CD14-positive monocyte (primary cell): Measurements from ENCODE around the gene IKBKG. TPM values are rescaled to one million over a fixed set of nuclear protein-coding genes. Genes with fewer than 3 reads are reported as not detected.

Experiments
- DNase-seq, 3 donors: peaks; one replicate each; pipeline ENCODE4 v3.0.0-alpha.2; 2011 to 2022
- H2AFZ ChIP-seq: 2 replicates; pipeline ENCODE4 v1.6.0; 2012; ENCODE audit warnings: mild to moderate bottlenecking, low read depth, low read length, inconsistent platforms; ENCODE audit not compliant: insufficient read depth, poor library complexity, severe bottlenecking
- H3K27ac ChIP-seq, 2 donors: 1 replicate in 1 of 2; 2 replicates in 1 of 2; pipeline ENCODE4 v1.5.1; 2012 to 2013; ENCODE audit warnings: low read length in 2 of 2, control low read depth in 1 of 2, inconsistent platforms in 1 of 2, low read depth in 1 of 2, mild to moderate bottlenecking in 1 of 2
- H3K27me3 ChIP-seq, 2 donors: one replicate each; pipeline versions ENCODE4 v1.6.0 to v1.6.1; 2011 to 2013; ENCODE audit warnings: low read length in 2 of 2; ENCODE audit not compliant: control insufficient read depth in 2 of 2, insufficient read depth in 2 of 2
- H3K36me3 ChIP-seq, 2 donors: replicated peaks in 1 of 2; 1 replicate in 1 of 2; 2 replicates in 1 of 2; pipeline versions ENCODE4 v1.5.1 to v1.6.1; 2012 to 2013; ENCODE audit warnings: low read length in 2 of 2, control low read depth in 1 of 2, inconsistent platforms in 1 of 2, mild to moderate bottlenecking in 1 of 2; ENCODE audit not compliant: insufficient read depth in 2 of 2, control insufficient read depth in 1 of 2
- H3K4me1 ChIP-seq, 2 donors: 1 replicate in 1 of 2; 2 replicates in 1 of 2; pipeline versions ENCODE4 v1.5.1 to v1.6.1; 2012 to 2013; ENCODE audit warnings: low read length in 2 of 2, control low read depth in 1 of 2, inconsistent platforms in 1 of 2, mild to moderate bottlenecking in 1 of 2, moderate library complexity in 1 of 2; ENCODE audit not compliant: insufficient read depth in 2 of 2, control insufficient read depth in 1 of 2
- H3K4me2 ChIP-seq: replicated peaks from 2 replicates; pipeline ENCODE3; 2012; ENCODE audit warnings: low read length, moderate library complexity, mild to moderate bottlenecking; ENCODE audit not compliant: poor library complexity, severe bottlenecking; ENCODE audit errors: extremely low read depth
- H3K4me3 ChIP-seq, 3 experiments: fragments of 200-600 bp in 1 of 3; sonication (generic) in 1 of 3; replicated peaks in 1 of 3; 1 replicate in 2 of 3; 2 replicates in 1 of 3; pipeline ENCODE4 v1.5.1; 2011 to 2013; ENCODE audit warnings: low read length in 3 of 3, mild to moderate bottlenecking in 3 of 3, control low read depth in 2 of 3, low read depth in 2 of 3, inconsistent platforms in 1 of 3, moderate library complexity in 1 of 3
- H3K79me2 ChIP-seq: 2 replicates; pipeline ENCODE4 v1.6.0; 2012; ENCODE audit warnings: mild to moderate bottlenecking, control low read depth, inconsistent platforms, low read length, moderate library complexity; ENCODE audit not compliant: insufficient read depth
- H3K9ac ChIP-seq: 2 replicates; pipeline ENCODE4 v1.6.0; 2017; ENCODE audit warnings: low read length, mild to moderate bottlenecking; ENCODE audit not compliant: insufficient read depth, poor library complexity, severe bottlenecking
- H3K9me3 ChIP-seq, 2 donors: replicated peaks in 1 of 2; 1 replicate in 1 of 2; 2 replicates in 1 of 2; pipeline versions ENCODE4 v1.5.1 to v1.6.1; 2012 to 2013; ENCODE audit warnings: low read length in 2 of 2, control low read depth in 1 of 2; ENCODE audit not compliant: control insufficient read depth in 1 of 2, insufficient read depth in 1 of 2
- H4K20me1 ChIP-seq: 2 replicates; pipeline ENCODE4 v1.6.0; 2012; ENCODE audit warnings: mild to moderate bottlenecking, low read length, control low read depth, moderate library complexity; ENCODE audit not compliant: insufficient read depth
- H3K27ac Mint-ChIP-seq, 7 donors: one replicate each; pipeline ENCODE4 v1.8.0; 2020; ENCODE audit warnings: mild to moderate bottlenecking in 7 of 7, mixed read lengths in 7 of 7, moderate library complexity in 6 of 7, inconsistent platforms in 2 of 7
- H3K27me3 Mint-ChIP-seq, 3 donors: one replicate each; pipeline ENCODE4 v1.8.0; 2021 to 2022; ENCODE audit warnings: low read depth in 3 of 3, mild to moderate bottlenecking in 3 of 3, mixed read lengths in 3 of 3, moderate library complexity in 3 of 3, inconsistent platforms in 1 of 3
- H3K36me3 Mint-ChIP-seq, 2 donors: one replicate each; pipeline ENCODE4 v1.8.0; 2020; ENCODE audit warnings: mixed read lengths in 2 of 2, inconsistent platforms in 1 of 2, mild to moderate bottlenecking in 1 of 2
- H3K4me1 Mint-ChIP-seq: one replicate; pipeline ENCODE4 v1.8.0; 2020; ENCODE audit warnings: mild to moderate bottlenecking, mixed read lengths
- H3K4me3 Mint-ChIP-seq, 2 donors: one replicate each; pipeline ENCODE4 v1.8.0; 2020; ENCODE audit warnings: mild to moderate bottlenecking in 2 of 2, mixed read lengths in 2 of 2, moderate library complexity in 1 of 2
- H3K9me3 Mint-ChIP-seq, 7 donors: one replicate each; pipeline ENCODE4 v1.8.0; 2020 to 2022; ENCODE audit warnings: mixed read lengths in 7 of 7, mild to moderate bottlenecking in 6 of 7, moderate library complexity in 6 of 7, inconsistent platforms in 2 of 7
- WGBS: methylation state at CpG from one replicate; pipeline ENCODE4 v1.1.5; 2013; ENCODE audit warnings: missing lambda C conversion rate; ENCODE audit not compliant: insufficient coverage; 5-methylcytosine and 5-hydroxymethylcytosine counted together
- intact Hi-C, 2 donors: fragments of 100-400 bp; cut with micrococcal nuclease; formaldehyde crosslinking; loops; one replicate each; pipeline versions ENCODE4 v1.15.0 to v1.15.1; 2023
- polyA plus RNA-seq, 3 donors: library from polyadenylated mRNA; depleted of rRNA in 1 of 3; unstranded in 2 of 3; stranded (reverse) in 1 of 3; fragments of 300-500 nt in 2 of 3; fragments of >200 nt in 1 of 3; fragmentation: Illumina TruSeq in 2 of 3; gene quantifications; 1 replicate in 2 of 3; 2 replicates in 1 of 3; pipeline ENCODE4 v1.2.3, GENCODE V29; 2012 to 2021
- TF ChIP-seq, protein P1 (sequence below): fragments of 200-600 bp; IDR thresholded peaks from one replicate; pipeline ENCODE4 v1.8.0; 2022; ENCODE audit warnings: antibody characterized with exemption, mild to moderate bottlenecking

The IKBKG gene
- polyA plus RNA-seq, 3 donors = 31.3 to 60.8 (median 33.7) TPM

DNA sequence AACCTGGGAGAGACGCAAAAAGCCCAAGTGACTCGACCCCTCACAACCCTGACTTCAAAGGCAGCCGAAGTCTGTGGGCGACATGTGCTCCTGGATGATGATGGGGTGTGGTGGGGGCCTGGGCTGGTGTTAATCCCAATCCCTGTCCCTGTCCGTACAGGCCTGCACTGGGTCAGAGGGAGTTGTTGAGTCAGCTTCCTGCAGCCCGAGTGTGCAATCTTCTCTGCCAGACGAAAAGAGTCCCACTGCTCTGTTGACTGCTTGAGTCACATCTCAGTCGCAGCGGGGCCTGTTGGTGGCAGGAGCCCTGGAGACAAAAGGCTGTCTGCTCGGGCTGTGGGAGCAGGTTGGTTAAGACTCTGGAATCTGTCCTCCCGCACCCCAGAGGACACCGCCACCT is 41.7 kb upstream of the IKBKG start:
- Histone ChIP-seq H3K9ac (no peak overlapping the region), H3K79me2 (no peaks in the 10 kb centered on the region), H3K27ac (no peak overlapping the region), H3K4me3 (no peak overlapping the region), H3K36me3 (peaks cover 11 to 35% of the 10 kb centered on the region in 2 donors), H3K4me1 (no peaks in the 10 kb centered on the region), H3K4me2 (no peak overlapping the region), H2AFZ (no peak overlapping the region), H3K27me3 (no peaks in the 10 kb centered on the region), H3K9me3 (no peaks in the 10 kb centered on the region), H4K20me1 (no peaks in the 10 kb centered on the region)
- peaks cover 37 to 46% of the 10 kb centered on the region in 2 donors for H3K36me3 Mint-ChIP-seq
- H3K9me3 Mint-ChIP-seq = peaks cover 0 to 14% (median 6%) of the 10 kb centered on the region in 7 donors
- TF ChIP-seq, protein P1, sequence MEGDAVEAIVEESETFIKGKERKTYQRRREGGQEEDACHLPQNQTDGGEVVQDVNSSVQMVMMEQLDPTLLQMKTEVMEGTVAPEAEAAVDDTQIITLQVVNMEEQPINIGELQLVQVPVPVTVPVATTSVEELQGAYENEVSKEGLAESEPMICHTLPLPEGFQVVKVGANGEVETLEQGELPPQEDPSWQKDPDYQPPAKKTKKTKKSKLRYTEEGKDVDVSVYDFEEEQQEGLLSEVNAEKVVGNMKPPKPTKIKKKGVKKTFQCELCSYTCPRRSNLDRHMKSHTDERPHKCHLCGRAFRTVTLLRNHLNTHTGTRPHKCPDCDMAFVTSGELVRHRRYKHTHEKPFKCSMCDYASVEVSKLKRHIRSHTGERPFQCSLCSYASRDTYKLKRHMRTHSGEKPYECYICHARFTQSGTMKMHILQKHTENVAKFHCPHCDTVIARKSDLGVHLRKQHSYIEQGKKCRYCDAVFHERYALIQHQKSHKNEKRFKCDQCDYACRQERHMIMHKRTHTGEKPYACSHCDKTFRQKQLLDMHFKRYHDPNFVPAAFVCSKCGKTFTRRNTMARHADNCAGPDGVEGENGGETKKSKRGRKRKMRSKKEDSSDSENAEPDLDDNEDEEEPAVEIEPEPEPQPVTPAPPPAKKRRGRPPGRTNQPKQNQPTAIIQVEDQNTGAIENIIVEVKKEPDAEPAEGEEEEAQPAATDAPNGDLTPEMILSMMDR = no peak
- peaks cover 0 to 5% (median 2%) of the 10 kb centered on the region in 3 donors for H3K27me3 Mint-ChIP-seq
- peak overlapping the region in 2 of 7 donors; percentile 46 to 57 for H3K27ac Mint-ChIP-seq
- H3K4me1 Mint-ChIP-seq = no peaks in the 10 kb centered on the region
- 40% methylated on average over 1 of the region's 12 CpGs for WGBS
- no peak for DNase-seq
- H3K4me3 Mint-ChIP-seq = no peak overlapping the region
- intact Hi-C loops = no loop called here

DNA sequence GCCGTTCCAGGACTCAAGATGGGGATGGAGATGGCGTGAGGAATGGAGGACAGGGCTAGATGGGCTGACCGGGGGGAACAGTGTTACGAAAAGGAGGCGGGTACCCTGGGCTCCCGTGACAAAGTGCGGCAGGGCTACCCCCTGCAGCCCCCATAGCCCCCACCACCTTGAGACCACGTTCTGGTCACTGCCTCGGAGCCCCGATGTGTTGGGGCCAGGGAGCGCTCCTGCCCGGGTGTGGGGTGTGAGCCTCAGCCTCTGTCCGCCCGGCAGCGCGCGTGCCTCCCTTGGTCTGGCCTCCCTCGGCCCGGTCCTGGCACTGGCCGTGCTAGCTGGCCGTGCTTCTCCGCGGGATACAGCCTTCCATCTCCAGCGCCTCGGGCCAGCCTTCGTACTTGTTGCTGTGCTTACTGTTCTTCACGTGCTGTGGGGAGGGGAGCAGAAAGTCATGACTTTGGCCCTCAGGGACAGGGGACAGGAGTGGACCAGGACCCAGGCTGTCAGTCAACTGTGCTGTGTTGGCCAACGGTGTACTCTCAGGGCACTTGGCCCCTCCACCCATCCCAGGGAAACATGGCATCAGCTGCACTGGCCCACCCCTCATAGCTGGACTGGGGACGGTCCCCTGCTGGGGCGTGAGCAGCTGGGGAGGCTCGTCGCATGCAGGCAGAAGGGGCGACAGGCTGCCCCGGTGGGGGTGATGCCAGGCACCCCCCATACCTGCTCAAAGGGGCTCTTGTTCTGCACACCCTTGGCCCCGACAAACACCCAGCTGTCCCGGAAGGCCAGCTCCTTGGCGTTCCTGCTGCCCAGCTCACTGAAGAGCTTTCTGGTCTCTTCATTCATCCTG is 40.7 kb upstream of the IKBKG start:
- Histone ChIP-seq H2AFZ (no peak overlapping the region), H3K9me3 (no peaks in the 10 kb centered on the region), H3K36me3 (peaks cover 11 to 35% of the 10 kb centered on the region in 2 donors), H3K27me3 (no peaks in the 10 kb centered on the region), H3K4me2 (no peak overlapping the region), H3K27ac (no peak overlapping the region), H4K20me1 (no peaks in the 10 kb centered on the region), H3K9ac (no peak overlapping the region), H3K4me3 (no peak overlapping the region), H3K4me1 (no peaks in the 10 kb centered on the region), H3K79me2 (no peaks in the 10 kb centered on the region)
- Mint-ChIP-seq H3K4me3 (no peak overlapping the region), H3K36me3 (peaks cover 42 to 50% of the 10 kb centered on the region in 2 donors), H3K27me3 (peaks cover 0 to 5% (median 2%) of the 10 kb centered on the region in 3 donors), H3K4me1 (no peaks in the 10 kb centered on the region), H3K9me3 (peaks cover 0 to 14% (median 6%) of the 10 kb centered on the region in 7 donors), H3K27ac (no peak overlapping the region)
- WGBS = over 99% methylated on average over 15 of the region's 37 CpGs
- TF ChIP-seq, protein P1 = no peak
- DNase-seq = no peak
- intact Hi-C loops = no loop called here
